NCI-H1105 treated with DMSO at 0.1 percent for 48 hours (cell line): ENCODE measurements around the gene SUDS3.

Experiments used
- DNase-seq: peaks from one replicate; lab custom pipeline; 2025; lab: John Stamatoyannopoulos, UW

Gene SUDS3

GRCh38 chr12:118356809-118357256 is 19.5 kb upstream of the SUDS3 start:
- DNase-seq, result no peak

- no peak for DNase-seq
These were observed 18.9 kb upstream of the SUDS3 start for GRCh38 chr12:118357257-118358007.

- DNase-seq, result no peak
These were observed 18.4 kb upstream of the SUDS3 start for GRCh38 chr12:118358008-118358359.

- no peak for DNase-seq
These were observed 17.5 kb upstream of the SUDS3 start for GRCh38 chr12:118358612-118359540.

GRCh38 chr12:118359541-118359915 is 16.8 kb upstream of the SUDS3 start:
- no peak for DNase-seq

GRCh38 chr12:118361092-118361404 is 15.3 kb upstream of the SUDS3 start:
- DNase-seq, result no peak

- DNase-seq, result no peak
These were observed 14.5 kb upstream of the SUDS3 start for GRCh38 chr12:118361889-118362288.

GRCh38 chr12:118368821-118369220 is 7.5 kb upstream of the SUDS3 start:
- DNase-seq, result no peak

- DNase-seq, result no peak
These were observed 5.8 kb upstream of the SUDS3 start for GRCh38 chr12:118370601-118371000.

GRCh38 chr12:118371321-118372282 is 4.8 kb upstream of the SUDS3 start:
- DNase-seq, result no peak

GRCh38 chr12:118372541-118373495 is 3.5 kb upstream of the SUDS3 start, which contains the start of gene TAOK3:
TAOK3 (minus strand) TSS chr12:118372907; CDS start chr12:118255567, 117,340 bp downstream.
- peak; percentile 99 for DNase-seq

GRCh38 chr12:118373616-118374015 is 2.7 kb upstream of the SUDS3 start:
- no peak for DNase-seq

GRCh38 chr12:118374126-118374725 is 2.1 kb upstream of the SUDS3 start:
- no peak for DNase-seq

- no peak for DNase-seq
These were observed 1.4 kb upstream of the SUDS3 start for GRCh38 chr12:118374909-118375308.

- DNase-seq, result no peak
These were observed 1.0 kb upstream of the SUDS3 start for GRCh38 chr12:118375348-118375747.

- DNase-seq, result peak; percentile 22
These were observed 897 bp downstream of the SUDS3 start for GRCh38 chr12:118377021-118377883.

GRCh38 chr12:118377884-118378470 is 1.6 kb downstream of the SUDS3 start:
- peak; percentile 67 for DNase-seq

GRCh38 chr12:118391424-118391823 is 15.1 kb downstream of the SUDS3 start:
- no peak for DNase-seq

GRCh38 chr12:118391836-118392235 is 15.5 kb downstream of the SUDS3 start:
- DNase-seq, result no peak
